ENCODE measurements around the gene TOR2A. TPM values are rescaled to one million over a fixed set of nuclear protein-coding genes. Genes with fewer than 3 reads are reported as not detected.

The TOR2A gene
- total and polyA plus RNA-seq, 9 of the 15 experiments (the other 6 are each of a cell fraction or from before 2014, with no cell fraction given) = 0.80 to 25.9 (median 11.1) TPM

GRCh38 chr9:127770905-127771569 is 35.9 kb upstream of the TOR2A start:
- Histone ChIP-seq H3K36me3 (ENCODE audit: control insufficient read depth, insufficient read depth, low read length) (no peaks in the 10 kb centered on the region), H3K4me1 (replicated peaks in 1 of 2; ENCODE audit: control insufficient read depth in 2 of 2, insufficient read depth in 2 of 2, low read length in 2 of 2) (peaks cover 18 to 28% of the 10 kb centered on the region in 2 experiments), H3K9ac (ENCODE audit: insufficient read depth in 1 of 2, low read depth in 2 of 2, low read length in 2 of 2) (peak overlapping the region; percentile 23 to 86; a peak in 3 of 4 replicates), H4K20me1 (replicated peaks; ENCODE audit: control insufficient read depth, insufficient read depth, low read length) (no peaks in the 10 kb centered on the region), H3K79me2 (ENCODE audit: control insufficient read depth, insufficient read depth, low read length) (no peaks in the 10 kb centered on the region), H3K27me3 (ENCODE audit: control insufficient read depth in 2 of 2, insufficient read depth in 2 of 2, low read length in 2 of 2) (no peaks in the 10 kb centered on the region), H3K9me1 (ENCODE audit: control insufficient read depth, insufficient read depth, low read length) (no peaks in the 10 kb centered on the region), H2AFZ (ENCODE audit: low read depth, low read length) (peak overlapping the region; percentile 76), H3K4me3 (peak overlapping the region; percentile 55), H3K27ac (ENCODE audit: extremely low read depth, low read depth, low read length) (peak overlapping the region; percentile 47; the same call in 2 of the 3 replicates), H3K4me2 (ENCODE audit: insufficient read depth, low read length) (peak overlapping the region; percentile 79), H3K9me3 (replicated peaks; ENCODE audit: control insufficient read depth, insufficient read depth, low read depth, low read length) (no peaks in the 10 kb centered on the region)
- intact Hi-C loops (cut with micrococcal nuclease) = no loop called here
- DNase-seq (ENCODE audit: extremely low read depth in 1 of 4, low spot score in 3 of 4) = peak; percentile 96 to 98 (median 97)
- BruUV-seq (replicated peaks) = no TSS peak
- 0% methylated on average over 32 of the region's 43 CpGs for WGBS (ENCODE audit: insufficient coverage, low coverage, missing lambda C conversion rate)
- CTCF ChIA-PET (ENCODE audit: low intra/inter-chr PET ratio) = interaction anchor here (1.3 kb wide), 1 partner anchor 14 kb away, joined by 3 read pairs; no protein-coding TSS in a partner anchor
- peak; percentile 98 for ATAC-seq
- FAIRE-seq = peak; percentile 94
- POLR2A ChIA-PET = interaction anchor here (0.7 to 2.1 kb wide), 12 partner anchors 9 to 145 kb away, joined by 3 to 8 read pairs (median 4); partner anchors contain the start of gene CDK9
- in situ Hi-C loops (cut with MboI) = loop anchor here (25.0 kb wide), 1 partner anchor 591 kb away; the partner anchor contains the start of gene URM1
- no peak for TF ChIP-seq BRCA1 (IDR thresholded peaks at IDR 0.05)
- TF ChIP-seq BRCA1 (CRISPR knock-in tag; IDR thresholded peaks at IDR 0.05) = no peak
- TF ChIP-seq ATF7 (IDR thresholded peaks at IDR 0.05) = peak; percentile 77
- peak; percentile 22 for TF ChIP-seq DACH1 (IDR thresholded peaks at IDR 0.05; ENCODE audit: partially characterized antibody)
- 0 out of 2 replicates have a peak, but pooled peaks have one; percentile 31 for TF ChIP-seq MXI1 (IDR thresholded peaks at IDR 0.05; ENCODE audit: low read depth, low read length)
- TF ChIP-seq JUND (IDR thresholded peaks at IDR 0.05; ENCODE audit: borderline replicate concordance, low read depth, low read length) = peak; percentile 8
- no peak; the same call in 2 of the 3 replicates for TF ChIP-seq JUND (tag; IDR thresholded peaks at IDR 0.05; ENCODE audit: borderline replicate concordance, low read depth, low read length)
- peak; percentile 97 for TF ChIP-seq SP1 (CRISPR knock-in tag; IDR thresholded peaks at IDR 0.05)
- peak; percentile 82 for TF ChIP-seq CCNT2 (IDR thresholded peaks at IDR 0.05; ENCODE audit: borderline replicate concordance, extremely low read depth, insufficient read length, low read depth, low read length)
- 0 out of 2 replicates have a peak, but pooled peaks have one; percentile 24 for TF ChIP-seq HCFC1 (IDR thresholded peaks at IDR 0.05; ENCODE audit: low read depth, low read length)
- TF ChIP-seq JUN (IDR thresholded peaks at IDR 0.05; ENCODE audit: borderline replicate concordance, low read depth, low read length) = peak; percentile 30; the same call in 1 of the 2 replicates
- TF ChIP-seq JUN (CRISPR knock-in tag; IDR thresholded peaks at IDR 0.05; ENCODE audit: borderline replicate concordance) = no peak
- TF ChIP-seq CHCHD3 (CRISPR knock-in tag; IDR thresholded peaks at IDR 0.05) = no peak
- TF ChIP-seq CREB3L1 (IDR thresholded peaks at IDR 0.05; ENCODE audit: borderline replicate concordance, low read depth) = no peak
- TF ChIP-seq MTA2 (IDR thresholded peaks at IDR 0.05; ENCODE audit: low read depth) = 0 out of 2 replicates have a peak, but pooled peaks have one; percentile 17
- TF ChIP-seq KDM4B (IDR thresholded peaks at IDR 0.05; ENCODE audit: borderline replicate concordance in 2 of 2, low read depth in 1 of 2) = peak in 1 of 2 experiments; percentile 32; a peak in 1 of 4 replicates
- TF ChIP-seq PRDM10 (IDR thresholded peaks at IDR 0.05; ENCODE audit: partially characterized antibody) = peak; percentile 83
